A549 (cell line): ENCODE results near the gene ERGIC1.

Experiments used
- CTCF ChIP-seq: fragments of >200 bp; sonication (Bioruptor Twin); formaldehyde crosslinking; IDR thresholded peaks from 3 replicates; pipeline ENCODE4 v1.5.1; 2016
- ELK1 ChIP-seq: fragments of 150-350 bp; IDR thresholded peaks from 2 replicates; pipeline ENCODE4 v1.6.1; 2014; ENCODE audit warnings: low read depth, mild to moderate bottlenecking, low read length
- EP300 ChIP-seq, 2 experiments: fragments of >200 bp; sonication (Bioruptor Twin); formaldehyde crosslinking; IDR thresholded peaks; 2 replicates in 1 of 2; 3 replicates in 1 of 2; pipeline ENCODE4 v1.6.1; 2016 to 2017
- MAX ChIP-seq: IDR thresholded peaks from 2 replicates; pipeline ENCODE4 v1.6.1; 2012
- MAZ ChIP-seq: fragments of 150-350 bp; IDR thresholded peaks from 2 replicates; pipeline ENCODE4 v1.6.1; 2014; ENCODE audit warnings: antibody characterized with exemption, low read depth, low read length, borderline replicate concordance
- PHF8 ChIP-seq: fragments of 200-600 bp; sonication (generic); IDR thresholded peaks from 2 replicates; pipeline ENCODE4 v1.6.1; 2016; ENCODE audit warnings: low read depth, mild to moderate bottlenecking, antibody characterized with exemption, moderate library complexity, borderline replicate concordance
- RAD21 ChIP-seq, 2 experiments: fragments of >200 bp in 1 of 2; sonication (Bioruptor Twin) in 1 of 2; formaldehyde crosslinking in 1 of 2; IDR thresholded peaks in 1 of 2; conservative IDR thresholded peaks in 1 of 2; 2 replicates in 1 of 2; 3 replicates in 1 of 2; pipeline ENCODE4 v1.6.1; 2012 to 2018; ENCODE audit warnings: inconsistent platforms in 1 of 2
- REST ChIP-seq: fragments of 200-600 bp; sonication (generic); IDR thresholded peaks from 2 replicates; pipeline ENCODE4 v1.6.1; 2016; ENCODE audit warnings: antibody characterized with exemption, mild to moderate bottlenecking, moderate library complexity

- TF ChIP-seq PHF8 (no peak), CTCF (no peak), REST (no peak), MAX (no peak), RAD21 (conservative IDR thresholded peaks at IDR 0.05 in 1 of 2, IDR thresholded peaks at IDR 0.05 in 1 of 2) (no peak), EP300 (IDR thresholded peaks at IDR 0.05) (no peak), ELK1 (no peak), MAZ (no peak)
Measured at GRCh38 chr5:172817664-172818063, 16.4 kb upstream of the ERGIC1 start.
